PFSK-1 (cell line): ENCODE results near the gene USP32.

ENCODE experiments used
- POLR2AphosphoS5 ChIP-seq: IDR thresholded peaks from 2 replicates; pipeline ENCODE4 v1.6.1; 2012; ENCODE audit warnings: low read depth, mild to moderate bottlenecking, control low read depth, low read length, moderate library complexity
- TAF1 ChIP-seq: IDR thresholded peaks from 2 replicates; pipeline ENCODE4 v1.6.1; 2012; ENCODE audit warnings: low read length, control low read depth, borderline replicate concordance; ENCODE audit not compliant: insufficient read depth

DNA sequence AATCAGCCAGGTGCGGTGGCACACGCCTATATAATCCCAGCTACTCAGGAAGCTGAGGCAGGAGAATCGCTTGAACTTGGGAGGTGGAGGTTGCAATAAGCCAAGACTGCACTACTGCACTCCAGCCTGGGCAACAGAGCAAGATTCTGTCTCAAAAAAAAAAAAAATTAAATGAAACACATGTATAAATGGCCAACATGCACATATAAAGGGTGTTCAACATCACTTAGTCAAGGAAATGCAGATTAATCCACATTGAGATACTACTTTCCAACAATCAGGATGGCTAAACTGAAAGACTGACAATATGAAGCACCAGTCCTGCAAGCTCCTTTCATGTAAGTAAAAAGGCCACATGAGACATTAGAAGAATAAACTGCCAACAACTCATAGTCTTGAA is 20.5 kb downstream of the USP32 start:
- no peak for TF ChIP-seq POLR2AphosphoS5
- TF ChIP-seq TAF1 = no peak
